ENCODE measurements around the gene PCIF1. TPM values are rescaled to one million over a fixed set of nuclear protein-coding genes. Genes with fewer than 3 reads are reported as not detected.
"Not testable (repeated sequence)": the region's sequence is repeated elsewhere in the genome, so short reads cannot be mapped to it uniquely, and the experiment has no call there.

PCIF1 gene
- total and polyA plus RNA-seq, 7 donors, result 24.7 to 46.7 (median 29.7) TPM

DNA sequence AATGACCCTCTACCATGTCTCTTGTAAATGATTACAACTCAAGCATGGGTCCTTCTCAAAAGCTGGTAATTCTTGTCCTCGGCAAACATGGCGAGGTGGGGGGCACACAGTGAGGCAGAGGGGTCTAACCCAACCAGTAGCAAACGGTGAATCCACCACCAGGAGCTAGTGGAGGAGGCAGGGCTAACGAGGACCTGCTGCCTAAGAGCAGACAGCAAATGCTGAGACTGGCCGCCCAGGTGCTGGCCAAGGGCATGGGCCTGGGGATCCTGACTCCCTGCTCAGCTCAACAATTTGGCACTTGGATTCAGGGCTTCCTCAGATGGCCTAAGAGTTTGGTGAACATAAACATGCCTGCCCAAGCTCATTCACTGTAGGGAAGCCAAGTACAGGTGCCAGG lies 18.4 kb downstream of the PCIF1 start:
- TF ChIP-seq, protein P1, sequence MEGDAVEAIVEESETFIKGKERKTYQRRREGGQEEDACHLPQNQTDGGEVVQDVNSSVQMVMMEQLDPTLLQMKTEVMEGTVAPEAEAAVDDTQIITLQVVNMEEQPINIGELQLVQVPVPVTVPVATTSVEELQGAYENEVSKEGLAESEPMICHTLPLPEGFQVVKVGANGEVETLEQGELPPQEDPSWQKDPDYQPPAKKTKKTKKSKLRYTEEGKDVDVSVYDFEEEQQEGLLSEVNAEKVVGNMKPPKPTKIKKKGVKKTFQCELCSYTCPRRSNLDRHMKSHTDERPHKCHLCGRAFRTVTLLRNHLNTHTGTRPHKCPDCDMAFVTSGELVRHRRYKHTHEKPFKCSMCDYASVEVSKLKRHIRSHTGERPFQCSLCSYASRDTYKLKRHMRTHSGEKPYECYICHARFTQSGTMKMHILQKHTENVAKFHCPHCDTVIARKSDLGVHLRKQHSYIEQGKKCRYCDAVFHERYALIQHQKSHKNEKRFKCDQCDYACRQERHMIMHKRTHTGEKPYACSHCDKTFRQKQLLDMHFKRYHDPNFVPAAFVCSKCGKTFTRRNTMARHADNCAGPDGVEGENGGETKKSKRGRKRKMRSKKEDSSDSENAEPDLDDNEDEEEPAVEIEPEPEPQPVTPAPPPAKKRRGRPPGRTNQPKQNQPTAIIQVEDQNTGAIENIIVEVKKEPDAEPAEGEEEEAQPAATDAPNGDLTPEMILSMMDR (IDR thresholded peaks at IDR 0.05), result no peak
- no peak overlapping the region for H3K27ac ChIP-seq
- H3K9me3 ChIP-seq, result no peaks in the 10 kb centered on the region
- no peak overlapping the region for H3K4me3 ChIP-seq
- H3K4me1 ChIP-seq, result no peaks in the 10 kb centered on the region
- no peak for ATAC-seq
- no peaks in the 10 kb centered on the region for H3K27me3 ChIP-seq (ENCODE audit: insufficient read depth in 3 of 3, low read length in 2 of 3)
- intact Hi-C loops (cut with DNase I), result no loop called here
- H3K36me3 ChIP-seq (ENCODE audit: insufficient read depth in 1 of 2, low read depth in 1 of 2), result peaks cover 8 to 90% of the 10 kb centered on the region in 2 donors
- peak in 1 of 2 donors; percentile 46 for DNase-seq
- 88 to 96% (median 92%) methylated on average over 5 of the region's 5 CpGs for WGBS, 3 donors

DNA sequence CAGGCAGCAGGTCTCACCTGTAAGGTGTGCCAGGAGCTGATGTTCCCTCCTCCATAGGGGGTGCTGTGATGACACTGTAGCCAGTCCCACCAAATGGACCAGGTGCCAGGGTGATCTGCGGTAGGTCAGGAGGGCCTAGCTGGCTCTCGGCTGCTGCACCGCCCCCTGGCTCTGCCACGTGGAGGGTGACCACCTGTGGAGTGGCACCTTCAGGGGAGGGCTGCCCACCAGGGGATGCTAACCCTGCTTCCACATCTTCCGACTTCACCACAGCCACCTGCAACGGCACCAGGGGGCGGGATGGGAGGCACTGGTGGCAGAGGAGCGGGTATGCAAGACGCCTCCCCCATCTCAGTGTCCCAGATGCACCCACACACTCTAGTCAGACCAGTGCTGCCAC lies 19.2 kb downstream of the PCIF1 start:
- Histone ChIP-seq H3K27ac (no peak overlapping the region), H3K4me1 (no peaks in the 10 kb centered on the region), H3K36me3 (ENCODE audit: insufficient read depth in 1 of 2, low read depth in 1 of 2) (peaks cover 13 to 90% of the 10 kb centered on the region in 2 donors), H3K4me3 (no peak overlapping the region), H3K27me3 (ENCODE audit: insufficient read depth in 3 of 3, low read length in 2 of 3) (no peaks in the 10 kb centered on the region), H3K9me3 (no peaks in the 10 kb centered on the region)
- peak in 1 of 2 donors; percentile 50 for DNase-seq
- 91 to 93% (median 91%) methylated on average over 9 of the region's 9 CpGs for WGBS, 3 donors
- peak in 1 of 4 donors; percentile 6 for ATAC-seq
- TF ChIP-seq, protein P1 (IDR thresholded peaks at IDR 0.05), result no peak
- intact Hi-C loops (cut with DNase I), result no loop called here

DNA sequence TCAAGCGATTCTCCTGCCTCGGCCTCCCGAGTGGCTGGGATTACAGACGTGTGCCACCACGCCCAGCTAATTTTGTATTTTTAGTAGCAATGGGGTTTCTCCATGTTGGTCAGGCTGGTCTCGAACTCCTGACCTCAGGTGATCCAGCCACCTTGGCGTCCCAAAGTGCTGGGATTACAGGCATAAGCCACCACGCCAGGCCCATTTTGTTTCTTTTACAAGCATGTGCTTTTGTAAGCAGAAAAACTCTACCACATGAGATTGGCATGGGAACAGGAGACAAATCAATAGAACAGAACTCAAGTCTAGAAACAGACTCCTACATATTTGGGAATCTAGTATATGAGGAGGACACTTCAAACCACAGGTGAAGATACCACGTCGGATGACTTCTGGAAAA lies 21.8 kb downstream of the PCIF1 start:
- peak in 1 of 2 donors; percentile 16 for DNase-seq
- not testable (repeated sequence) for H3K9me3 ChIP-seq; ATAC-seq; H3K4me1 ChIP-seq; H3K4me3 ChIP-seq; H3K27me3 ChIP-seq (ENCODE audit: insufficient read depth in 3 of 3, low read length in 2 of 3); H3K27ac ChIP-seq
- H3K36me3 ChIP-seq (ENCODE audit: insufficient read depth in 1 of 2, low read depth in 1 of 2), result peaks cover 22 to 90% of the 10 kb centered on the region in 2 donors
- intact Hi-C loops (cut with DNase I), result loop anchor here in 1 of 2 donors (5.0 kb wide), 1 partner anchor 134 kb away; no protein-coding TSS in a partner anchor
- WGBS, 3 donors, result 84 to 93% (median 86%) methylated on average over 10 of the region's 10 CpGs

DNA sequence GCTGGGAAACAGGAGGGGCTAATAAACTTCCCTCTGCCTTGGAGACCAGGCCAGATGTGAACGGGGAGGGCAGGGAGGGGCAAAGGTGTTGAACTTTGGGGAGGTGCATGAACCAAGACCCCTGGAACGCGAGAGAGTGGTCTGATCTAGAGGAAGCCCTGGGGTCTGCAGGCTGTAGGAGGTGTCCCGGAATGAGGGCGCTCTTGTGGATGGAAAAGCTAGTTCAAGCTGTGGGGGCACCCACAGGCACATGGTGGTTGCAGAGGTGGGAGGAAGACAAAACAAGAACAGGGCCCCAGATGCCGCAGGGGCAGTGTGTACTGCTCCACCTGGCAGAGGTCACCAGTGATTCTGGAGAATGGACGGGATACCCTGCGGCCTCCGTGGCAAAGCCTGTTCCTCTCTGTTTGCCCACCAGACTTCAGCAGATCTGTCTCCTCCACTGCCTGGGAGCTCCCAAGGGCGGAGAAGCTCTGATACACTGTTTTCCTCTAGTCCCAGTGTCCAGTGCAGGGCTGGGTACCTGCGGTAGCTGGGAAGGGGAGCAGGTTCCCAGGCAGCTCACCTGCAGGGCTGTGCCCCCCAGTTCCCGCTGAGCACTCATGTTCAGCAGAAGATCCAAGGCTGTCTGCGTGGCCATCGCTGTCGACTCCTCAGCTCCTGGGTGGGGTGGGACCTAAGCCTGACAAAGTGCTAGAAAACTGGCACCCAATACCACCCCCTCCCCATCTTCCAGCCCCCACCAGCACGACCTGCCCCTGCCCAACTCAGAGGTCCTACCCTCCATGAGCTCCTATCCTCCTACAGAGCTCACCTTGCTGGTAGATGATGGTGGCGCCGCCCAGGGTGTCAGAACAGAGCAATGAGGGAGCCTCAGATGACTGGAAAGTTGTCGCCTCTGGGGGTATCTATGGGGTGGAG lies 22.8 kb downstream of the PCIF1 start:
- Histone ChIP-seq H3K4me3 (no peak overlapping the region), H3K27me3 (ENCODE audit: insufficient read depth in 3 of 3, low read length in 2 of 3) (no peaks in the 10 kb centered on the region), H3K4me1 (no peaks in the 10 kb centered on the region), H3K9me3 (no peaks in the 10 kb centered on the region), H3K36me3 (ENCODE audit: insufficient read depth in 1 of 2, low read depth in 1 of 2) (peaks cover 25 to 90% of the 10 kb centered on the region in 2 donors), H3K27ac (no peak overlapping the region)
- intact Hi-C loops (cut with DNase I), result loop anchor here in 1 of 2 donors (5.0 kb wide), 1 partner anchor 135 kb away; no protein-coding TSS in a partner anchor
- DNase-seq, result peak in 1 of 2 donors; percentile 41
- TF ChIP-seq, protein P1 (IDR thresholded peaks at IDR 0.05), result no peak
- 84 to 91% (median 89%) methylated on average over 19 of the region's 19 CpGs for WGBS, 3 donors
- ATAC-seq, result peak in 1 of 4 donors; percentile 18

DNA sequence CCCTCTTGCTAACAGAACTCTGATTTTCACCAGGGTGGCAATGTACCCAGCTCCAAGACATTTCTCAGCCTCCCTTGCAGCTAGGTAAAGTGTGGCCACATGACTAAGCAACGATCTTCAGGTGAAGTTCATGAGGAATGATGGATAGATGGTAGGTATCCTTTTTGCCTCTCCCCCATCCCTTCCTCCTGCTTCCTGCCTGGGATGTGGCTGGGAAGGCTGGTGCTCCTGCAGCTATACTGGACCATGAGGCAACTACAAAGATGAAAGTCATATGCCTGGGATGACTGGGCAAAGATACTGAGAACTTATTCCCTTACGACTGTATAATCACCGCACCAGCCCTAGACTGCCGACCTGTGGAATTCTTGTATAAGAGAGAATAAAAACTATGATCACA lies 24.1 kb downstream of the PCIF1 start:
- H3K4me3 ChIP-seq, result no peak overlapping the region
- WGBS, 3 donors, result 96 to 98% (median 98%) methylated on average over 4 of the region's 4 CpGs
- no peaks in the 10 kb centered on the region for H3K27me3 ChIP-seq (ENCODE audit: insufficient read depth in 3 of 3, low read length in 2 of 3)
- H3K9me3 ChIP-seq, result no peaks in the 10 kb centered on the region
- H3K4me1 ChIP-seq, result no peaks in the 10 kb centered on the region
- ATAC-seq (no peak), DNase-seq (no peak)
- TF ChIP-seq, protein P1 (IDR thresholded peaks at IDR 0.05), result no peak
- H3K27ac ChIP-seq, result no peak overlapping the region
- intact Hi-C loops (cut with DNase I), result loop anchor here in 1 of 2 donors (5.0 kb wide), 1 partner anchor 136 kb away; no protein-coding TSS in a partner anchor
- H3K36me3 ChIP-seq (ENCODE audit: insufficient read depth in 1 of 2, low read depth in 1 of 2), result peaks cover 20 to 90% of the 10 kb centered on the region in 2 donors

Data from psoas muscle (tissue), 8 donors.